ENCODE measurements around the gene FBXL2.

DNA sequence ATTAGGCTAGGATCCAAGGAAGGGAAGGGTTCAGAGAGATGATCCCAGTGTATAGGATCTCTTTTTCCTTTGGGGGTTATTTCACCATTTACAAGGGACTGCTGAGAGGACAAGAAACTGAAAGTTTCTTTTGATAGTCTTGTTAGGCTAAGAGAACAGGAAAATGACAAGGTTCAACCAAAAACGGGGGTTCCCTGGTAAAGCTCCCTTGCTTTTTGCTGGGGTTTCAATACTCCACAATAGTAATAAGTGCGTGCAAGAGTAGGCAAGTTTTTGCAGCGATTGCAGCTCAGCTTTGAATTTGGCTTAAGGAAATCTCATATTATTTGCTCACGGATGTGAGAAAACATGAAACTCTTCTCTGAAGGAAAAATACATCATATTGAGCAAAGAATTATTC, 39.8 kb upstream of the FBXL2 start:
- no peak for TF ChIP-seq POLR2A (IDR thresholded peaks at IDR 0.05; ENCODE audit: low read length)
- TF ChIP-seq GATA1 (IDR thresholded peaks at IDR 0.05; ENCODE audit: low read depth, low read length) = no peak

All from erythroblast (primary cell).